GM19438 (cell line): Measurements from ENCODE around the gene BMPR1B.

Source experiments
- ATAC-seq: cut with Tn5 transposase; IDR thresholded peaks from one replicate; pipeline ENCODE4 v1.9.1; 2021; ENCODE audit warnings: low read depth; ENCODE audit not compliant: unreplicated experiment

Gene BMPR1B

DNA sequence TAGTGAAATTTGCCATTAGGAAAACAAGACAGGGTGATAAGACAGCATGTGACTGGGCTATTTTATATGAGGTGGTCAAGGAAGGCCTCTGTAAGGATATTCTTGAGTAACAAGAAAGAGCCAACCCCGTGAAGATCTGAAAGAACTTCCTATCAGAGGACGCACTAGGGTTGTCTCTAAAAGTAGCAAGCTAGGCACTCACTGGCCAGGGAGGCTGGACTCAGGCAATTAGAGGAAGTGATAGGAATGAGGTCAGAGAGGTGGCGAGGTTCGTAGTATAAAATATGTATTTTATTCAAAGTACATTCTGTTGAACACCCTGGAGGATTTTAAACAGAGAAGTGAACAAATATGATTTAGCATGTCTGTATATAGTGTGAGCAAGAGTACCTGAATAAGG is 4.6 kb downstream of the BMPR1B start:
- no peak for ATAC-seq

DNA sequence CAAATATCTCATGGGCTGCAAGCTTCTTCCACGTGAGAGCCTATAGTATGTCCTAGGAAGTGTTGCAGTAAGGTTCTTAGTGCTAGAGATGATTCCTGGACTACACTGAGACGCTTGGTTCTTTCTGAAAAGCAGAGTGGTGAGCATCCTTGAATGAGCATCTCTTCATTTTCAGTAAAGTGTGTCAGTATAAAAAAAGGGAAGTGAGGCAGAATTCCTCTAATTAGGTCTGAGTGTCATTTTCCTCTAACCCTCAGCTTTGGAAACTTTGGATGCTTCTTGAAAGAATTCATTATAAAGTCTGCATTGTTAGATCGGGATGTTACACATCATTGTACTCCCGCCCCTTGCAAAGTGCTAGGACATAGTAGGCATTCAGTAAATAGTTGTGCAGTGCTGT is 5.2 kb downstream of the BMPR1B start:
- ATAC-seq, result no peak

DNA sequence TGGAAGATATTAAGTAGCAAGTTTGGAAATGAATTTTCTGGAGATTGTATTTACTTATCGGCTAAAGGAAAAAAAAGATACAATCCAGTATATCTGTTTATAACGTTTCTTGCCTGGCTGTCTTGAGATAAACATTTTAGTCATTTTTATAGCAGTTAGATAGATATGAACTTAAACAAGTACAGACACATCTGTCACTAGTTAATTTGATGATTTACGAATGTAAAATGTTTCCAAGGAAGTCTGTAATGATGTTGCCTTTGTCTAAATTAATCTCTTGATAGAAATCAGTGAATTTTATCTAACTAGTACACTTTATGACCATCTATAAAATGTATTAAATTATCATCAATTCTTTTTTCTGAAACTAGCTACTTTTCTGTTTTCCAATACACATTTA is 5.7 kb downstream of the BMPR1B start:
- ATAC-seq, result no peak

DNA sequence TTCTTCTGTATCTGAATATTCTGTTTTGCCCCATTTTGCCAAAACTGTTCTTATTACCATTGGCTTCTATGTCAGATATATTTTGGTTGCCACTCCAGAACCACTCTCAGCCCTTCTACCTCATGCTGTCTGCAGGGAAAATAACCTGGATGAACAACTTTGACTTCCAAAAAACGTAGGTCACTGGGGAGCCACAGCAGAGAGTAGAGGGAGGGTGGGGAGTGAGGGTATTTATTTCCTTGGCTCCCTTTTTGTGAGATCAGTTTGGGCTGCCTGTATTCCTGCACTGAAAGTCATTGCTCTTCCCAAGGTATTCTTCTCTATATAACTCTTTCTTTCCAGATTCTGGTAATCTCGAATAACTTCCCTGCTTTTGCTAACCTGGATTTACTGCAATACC is 6.3 kb downstream of the BMPR1B start:
- no peak for ATAC-seq

DNA sequence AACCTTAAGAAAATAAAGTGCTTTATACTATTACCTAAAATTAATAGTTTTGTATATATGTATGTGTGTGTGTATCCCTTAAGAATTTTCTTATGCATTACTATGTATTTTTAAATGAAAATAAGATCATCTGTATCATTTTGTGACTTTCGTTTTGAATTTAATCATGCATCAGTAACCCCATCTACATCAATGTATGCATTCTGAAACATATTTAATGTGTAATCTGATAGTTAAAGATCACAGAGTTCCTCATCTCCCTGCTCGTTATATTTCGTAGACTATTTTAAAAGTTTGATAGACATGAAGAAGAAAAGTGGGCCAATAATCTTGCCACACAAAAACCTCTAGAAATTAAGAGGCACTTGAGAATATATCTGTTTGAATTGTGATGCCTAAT is 7.4 kb downstream of the BMPR1B start:
- ATAC-seq, result no peak

DNA sequence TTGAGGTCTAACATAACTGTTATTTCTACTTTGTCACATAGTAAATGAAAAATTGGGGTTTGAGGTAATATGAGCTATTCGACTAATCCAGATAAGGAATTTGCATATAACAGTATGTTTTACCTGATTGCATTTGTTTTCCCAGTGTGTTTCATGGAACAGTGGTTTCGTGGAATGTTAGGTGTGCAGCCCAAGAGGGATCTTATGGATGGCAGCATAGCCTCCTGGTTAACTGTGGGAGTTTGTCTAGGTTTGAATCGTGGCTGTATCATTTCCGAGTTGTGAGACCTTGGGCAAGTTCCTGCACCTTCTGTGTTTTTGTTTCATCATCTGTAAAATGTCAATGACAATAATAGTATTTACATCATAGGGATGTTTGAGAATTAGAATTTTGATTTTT is 7.9 kb downstream of the BMPR1B start:
- no peak for ATAC-seq

DNA sequence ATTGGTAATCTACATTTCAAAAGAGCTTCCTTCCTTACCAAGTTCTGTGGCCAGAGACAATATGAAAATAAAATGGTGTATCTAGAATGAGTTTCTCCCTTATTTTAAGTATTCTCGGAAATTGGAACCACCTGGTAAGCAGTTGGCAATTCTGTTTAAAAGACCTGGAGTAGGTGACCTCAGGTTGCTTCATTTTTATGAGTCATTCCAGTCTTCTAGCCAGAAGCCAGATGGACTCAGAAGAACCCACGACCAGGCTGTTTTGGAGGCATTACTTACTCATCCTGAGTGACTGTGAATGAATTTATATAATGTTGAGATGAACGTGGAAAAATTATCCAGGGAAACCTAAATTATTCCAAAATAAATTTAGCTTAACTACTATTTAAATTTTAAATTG is 9.1 kb downstream of the BMPR1B start:
- ATAC-seq, result no peak

DNA sequence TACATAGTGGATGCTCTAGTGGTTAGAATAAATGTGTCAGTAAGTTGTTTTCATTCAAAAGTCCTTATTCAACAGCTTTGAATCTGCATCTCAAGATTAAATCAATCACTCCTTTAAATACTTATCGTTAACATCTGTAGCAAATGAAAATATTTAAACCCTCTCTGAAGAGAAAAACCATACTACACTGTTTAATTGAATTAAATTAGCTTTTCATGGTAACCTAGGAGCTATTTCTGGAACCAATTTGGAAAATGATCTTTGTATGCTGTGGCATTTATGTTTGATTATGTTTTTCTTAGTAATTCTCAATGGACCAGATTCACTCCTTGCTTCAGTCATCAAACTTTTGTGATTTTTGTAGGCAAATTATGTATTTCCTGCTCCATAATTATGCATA is 9.7 kb downstream of the BMPR1B start:
- no peak for ATAC-seq

DNA sequence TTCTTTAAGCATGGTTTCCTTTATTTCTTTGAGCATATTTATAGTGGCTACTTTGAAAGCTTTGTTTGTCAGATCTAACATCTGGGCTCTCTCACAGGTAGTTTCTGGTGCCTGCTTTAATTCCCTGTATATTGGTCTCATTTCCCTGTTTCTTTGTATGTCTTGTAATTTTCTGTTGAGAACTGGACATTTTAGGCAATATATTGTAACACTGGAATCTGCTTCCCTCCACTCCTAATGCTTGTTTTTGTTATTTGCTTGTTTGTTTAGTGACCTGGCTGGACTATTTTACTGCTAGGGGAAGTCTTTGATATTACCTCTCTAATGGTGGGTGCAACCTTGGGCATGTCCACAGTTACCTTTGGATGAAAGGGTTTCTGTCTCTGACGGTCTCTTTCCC is 25.0 kb downstream of the BMPR1B start:
- ATAC-seq, result no peak

DNA sequence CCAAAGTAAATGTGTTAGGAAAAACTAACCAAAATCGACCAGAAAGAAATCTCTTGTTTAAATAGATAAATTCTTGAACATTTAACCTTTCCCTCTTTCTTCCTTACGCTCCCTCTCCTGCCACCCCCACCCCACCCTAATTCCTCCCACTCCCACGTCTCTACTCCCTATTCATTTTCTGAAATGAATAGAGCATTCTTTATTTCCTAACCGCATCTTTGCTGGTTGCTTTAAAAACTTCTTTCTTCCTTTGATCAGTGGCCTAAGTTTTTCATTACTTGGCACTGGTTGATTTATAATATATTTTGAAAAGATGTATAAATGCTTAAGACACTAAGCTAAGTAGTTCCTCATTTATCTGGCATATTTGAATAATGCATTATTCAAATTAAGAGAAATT is 33.9 kb downstream of the BMPR1B start:
- ATAC-seq, result no peak

DNA sequence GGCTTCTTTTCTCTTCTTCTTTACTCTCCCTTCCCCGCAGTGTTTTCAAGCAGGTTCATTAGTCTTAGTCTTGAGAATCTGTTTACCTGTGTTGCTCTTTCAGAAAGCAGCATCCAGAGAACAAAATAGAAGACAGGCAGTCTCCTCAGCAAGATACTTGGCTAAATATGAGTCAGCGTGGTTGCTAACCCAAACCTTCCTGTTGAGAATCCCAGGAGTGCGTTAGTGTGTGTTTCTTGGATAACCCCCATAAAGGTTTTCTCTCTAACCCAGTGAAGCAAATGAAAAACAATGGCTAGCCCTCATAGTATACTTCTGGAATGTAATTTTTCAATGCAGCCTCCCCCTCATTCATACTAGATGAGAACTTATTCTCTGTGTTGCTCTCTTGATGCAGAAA is 41.1 kb downstream of the BMPR1B start:
- ATAC-seq, result no peak

DNA sequence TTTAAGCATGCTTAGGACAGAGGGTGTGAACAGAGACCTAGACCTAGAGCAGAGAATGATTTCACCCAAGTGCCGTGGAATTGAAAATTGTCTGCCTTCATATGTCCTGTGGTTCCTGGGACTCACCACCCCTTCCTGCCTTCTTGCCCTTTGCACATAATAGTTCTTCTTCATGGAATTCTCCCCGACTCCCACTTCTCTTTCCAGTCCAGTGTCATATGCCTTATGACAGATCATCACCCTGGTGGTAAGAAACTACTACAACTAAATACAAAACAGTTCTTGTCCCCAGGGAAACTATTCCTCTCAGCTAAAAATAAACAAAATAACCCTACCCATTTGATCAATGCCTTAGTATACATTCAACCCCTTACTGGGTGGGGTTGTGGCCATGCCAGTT is 43.3 kb downstream of the BMPR1B start:
- ATAC-seq, result no peak

DNA sequence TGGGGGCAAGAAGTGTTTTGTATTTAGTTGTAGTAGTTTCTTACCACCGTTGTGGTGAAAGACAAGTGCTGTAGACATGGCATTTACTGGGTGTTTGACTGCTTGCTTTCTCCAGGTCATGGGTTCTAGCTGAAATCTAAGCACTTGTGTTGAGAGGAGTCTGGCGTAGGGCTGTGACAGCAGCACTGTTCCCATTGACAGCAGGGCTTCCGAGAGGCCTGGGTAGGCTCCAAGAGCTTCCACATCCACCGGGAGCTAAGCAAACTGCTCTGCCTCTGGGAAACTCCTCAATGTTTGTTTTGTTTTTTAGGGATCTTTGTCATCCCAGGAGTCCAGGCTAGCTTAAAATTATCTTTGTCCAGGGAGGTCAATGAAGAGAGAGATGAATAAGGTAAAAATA is 44.3 kb downstream of the BMPR1B start:
- ATAC-seq, result no peak

DNA sequence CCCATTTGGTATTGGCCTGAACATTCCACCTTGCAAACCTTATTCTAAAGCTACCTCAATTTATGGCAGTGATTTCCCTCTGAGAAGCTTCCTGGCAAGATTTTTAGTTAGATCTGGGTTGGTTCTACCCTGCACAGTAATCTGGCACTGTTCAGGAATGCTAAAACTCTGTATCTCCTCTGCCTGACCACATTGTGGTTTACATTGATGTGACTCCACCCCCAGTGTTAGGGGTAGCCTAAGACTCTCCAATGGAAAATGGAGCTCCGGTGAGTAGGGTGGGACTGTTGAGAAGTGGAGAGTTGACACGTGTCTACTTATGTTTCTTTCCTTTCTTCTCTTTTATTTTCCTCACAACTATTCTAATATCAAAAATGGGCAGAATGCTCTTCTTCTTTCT is 45.4 kb downstream of the BMPR1B start:
- ATAC-seq, result no peak

DNA sequence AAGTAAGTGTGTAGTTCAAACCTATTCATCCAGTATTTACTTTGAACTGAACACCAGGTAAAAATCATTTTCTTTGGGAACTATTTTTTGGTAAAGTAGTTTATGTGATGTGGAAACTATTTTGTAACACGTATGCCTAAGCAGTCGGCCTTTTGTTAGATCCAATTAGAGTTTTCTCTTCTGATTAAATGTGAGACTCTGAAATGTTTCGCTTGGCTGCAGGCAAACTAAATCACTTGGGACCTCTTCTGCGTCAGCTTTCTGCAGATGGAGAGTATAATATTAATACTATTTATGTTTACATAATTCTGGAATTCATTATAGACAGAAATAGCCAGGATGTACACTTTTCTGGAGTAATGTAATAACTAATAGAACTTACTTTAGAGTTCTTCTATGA is 46.9 kb downstream of the BMPR1B start:
- no peak for ATAC-seq

DNA sequence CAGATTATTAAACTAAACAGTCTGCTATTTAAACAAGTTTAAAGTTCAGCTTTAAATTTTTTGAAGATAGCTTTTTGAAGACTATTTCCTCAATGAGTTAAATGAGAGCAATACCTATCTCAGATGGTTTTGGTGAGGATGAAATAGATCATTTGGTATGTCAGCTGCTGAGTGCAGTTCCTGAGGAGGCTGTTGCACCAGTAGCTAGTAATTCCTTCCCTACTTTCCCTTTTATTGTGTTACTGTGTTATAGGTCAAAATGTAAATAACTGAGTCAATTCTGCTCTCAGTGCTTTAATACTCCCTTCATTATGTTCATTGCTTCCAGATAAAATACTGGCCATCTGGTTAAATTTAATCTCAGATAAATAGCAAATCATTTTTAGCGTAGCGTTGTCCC is 48.6 kb downstream of the BMPR1B start:
- ATAC-seq, result no peak

DNA sequence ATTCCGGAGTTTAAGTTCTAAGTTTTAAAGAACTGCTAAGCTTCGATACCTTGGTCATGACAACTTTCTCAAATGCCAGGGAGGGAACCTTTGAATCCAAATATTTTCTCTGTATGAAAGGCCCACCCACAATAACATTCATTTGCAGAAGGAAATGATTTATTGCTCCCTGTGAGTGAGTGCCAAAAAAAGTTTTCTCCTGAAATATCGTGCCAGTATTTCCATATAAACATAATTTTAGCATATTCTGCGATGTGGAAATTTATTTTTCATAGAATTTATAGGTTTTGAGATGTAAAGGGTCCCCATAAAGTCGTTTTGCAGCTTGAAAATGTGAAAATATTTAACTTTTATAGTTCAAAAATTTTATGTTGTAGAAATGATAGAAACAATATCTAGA is 53.9 kb downstream of the BMPR1B start:
- ATAC-seq, result no peak

DNA sequence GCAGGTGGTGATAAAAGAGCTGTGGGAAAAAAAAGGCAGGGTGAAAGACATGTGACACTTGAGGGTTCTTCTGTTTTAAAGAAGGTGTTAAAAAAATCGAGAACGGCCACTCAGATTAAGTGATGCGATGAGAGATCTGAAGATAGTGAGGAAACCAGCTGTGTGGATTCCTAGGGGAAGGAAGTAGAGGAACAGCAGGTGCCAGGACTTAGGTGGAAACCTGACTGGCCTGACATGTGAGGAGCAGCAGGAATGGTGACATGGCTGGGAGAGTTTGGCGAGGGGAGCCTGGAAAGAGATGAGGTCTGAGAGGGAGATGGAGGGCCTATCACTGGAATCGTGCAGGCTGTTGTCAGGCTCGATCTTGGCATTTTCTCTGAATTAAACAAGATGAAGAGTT is 55.5 kb downstream of the BMPR1B start:
- no peak for ATAC-seq

DNA sequence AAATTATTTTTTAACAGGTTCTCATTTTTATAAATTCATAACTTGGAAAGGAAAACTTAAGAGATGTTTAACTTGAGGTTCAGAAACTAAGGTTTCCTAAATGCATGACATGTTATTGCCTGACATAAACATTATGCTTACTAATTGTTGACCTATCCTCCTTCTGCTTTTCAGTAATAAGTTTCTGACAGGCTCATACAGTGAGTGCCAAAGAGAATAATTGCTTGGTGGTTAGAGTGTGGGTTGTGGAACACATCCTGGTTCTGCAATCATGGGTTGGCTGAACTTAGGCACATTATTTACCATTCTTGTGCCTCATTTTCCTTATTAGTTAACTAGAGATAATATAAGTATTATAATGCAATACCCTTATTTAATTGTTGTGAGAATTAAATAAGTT is 56.5 kb downstream of the BMPR1B start:
- ATAC-seq, result no peak

DNA sequence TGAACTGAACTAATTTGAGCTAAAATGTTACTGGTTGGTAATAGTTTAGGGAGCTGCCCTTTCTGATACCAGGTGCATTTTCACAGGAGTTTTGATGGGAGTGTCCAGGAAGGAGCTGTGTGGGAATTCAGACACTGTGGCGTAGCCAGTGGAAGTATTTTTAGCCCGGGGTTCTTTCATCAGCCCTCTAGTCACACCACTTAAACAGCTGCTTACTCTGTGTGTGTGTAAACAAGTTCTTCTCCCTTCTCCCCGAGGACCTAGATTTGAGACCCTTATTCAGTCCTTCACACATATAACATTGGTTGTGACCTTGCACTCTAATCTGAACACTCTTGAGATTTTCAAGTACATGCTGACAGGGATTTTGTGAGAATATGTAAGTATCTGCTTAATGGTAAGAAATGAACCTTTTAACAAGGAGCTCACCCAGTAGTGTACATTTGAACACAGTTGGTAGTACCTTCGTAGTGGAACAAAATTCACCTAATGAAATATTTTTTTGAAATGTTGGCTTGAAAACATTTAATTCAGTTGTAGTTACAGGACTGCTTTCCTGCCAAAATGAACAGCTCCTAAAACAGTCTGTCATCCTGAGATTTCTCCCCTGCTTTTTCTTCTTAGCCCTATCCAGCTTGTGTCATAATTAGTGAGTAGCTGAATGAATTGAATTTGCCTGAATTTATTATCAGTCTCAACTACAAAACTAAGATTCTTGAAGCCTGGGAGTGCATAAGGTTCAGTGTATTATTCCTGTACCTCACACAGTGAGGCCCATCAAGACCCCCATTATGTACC is 61.8 kb downstream of the BMPR1B start:
- no peak for ATAC-seq

DNA sequence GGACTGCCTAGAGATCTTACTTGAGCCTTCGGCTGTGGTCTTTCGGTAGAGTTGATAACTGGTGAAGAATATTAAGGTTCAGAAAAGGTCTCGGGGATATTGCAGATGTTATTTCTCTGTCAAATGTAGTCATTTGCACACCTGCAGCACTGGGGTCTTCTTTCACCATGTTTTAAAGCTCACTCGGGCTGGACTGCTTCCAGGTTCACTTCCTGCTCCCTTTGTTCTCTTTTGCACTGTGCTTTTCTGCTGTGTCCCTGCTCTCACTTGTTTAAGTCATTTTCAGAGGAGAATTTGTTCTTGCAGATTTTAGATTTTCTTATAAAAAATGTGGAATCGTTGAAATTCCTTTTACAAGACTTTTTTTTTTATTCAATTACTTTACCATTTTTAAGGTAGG is 68.5 kb downstream of the BMPR1B start:
- no peak for ATAC-seq

DNA sequence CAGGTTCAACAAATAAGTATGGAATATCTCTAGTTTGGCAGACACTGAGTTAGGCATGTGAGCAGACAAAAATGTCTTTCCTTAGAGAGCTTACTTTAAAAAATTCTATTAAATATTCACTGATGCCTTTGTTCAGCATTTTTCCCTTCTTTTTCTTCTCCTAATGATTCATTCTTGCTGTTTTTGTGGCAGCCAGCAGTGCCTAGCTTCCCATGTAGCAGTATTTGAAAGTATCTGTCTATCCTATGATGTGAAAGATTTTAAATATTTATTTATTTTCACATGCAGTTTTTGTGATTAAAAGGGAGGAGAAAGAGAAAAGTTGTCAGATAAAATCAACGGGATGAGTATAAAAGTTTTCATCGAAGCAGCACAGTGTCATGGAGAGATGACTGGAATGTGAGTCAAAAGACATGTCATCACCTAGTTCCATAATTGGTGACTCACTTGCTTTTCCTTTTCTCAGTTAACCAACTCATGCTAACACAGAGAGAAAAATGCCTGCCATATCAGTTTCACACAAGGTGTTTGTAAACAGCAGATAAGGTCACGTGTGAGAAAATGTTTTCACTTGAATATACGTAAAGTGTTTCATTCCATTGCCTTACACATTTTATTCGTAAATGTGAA is 69.8 kb downstream of the BMPR1B start:
- no peak for ATAC-seq

DNA sequence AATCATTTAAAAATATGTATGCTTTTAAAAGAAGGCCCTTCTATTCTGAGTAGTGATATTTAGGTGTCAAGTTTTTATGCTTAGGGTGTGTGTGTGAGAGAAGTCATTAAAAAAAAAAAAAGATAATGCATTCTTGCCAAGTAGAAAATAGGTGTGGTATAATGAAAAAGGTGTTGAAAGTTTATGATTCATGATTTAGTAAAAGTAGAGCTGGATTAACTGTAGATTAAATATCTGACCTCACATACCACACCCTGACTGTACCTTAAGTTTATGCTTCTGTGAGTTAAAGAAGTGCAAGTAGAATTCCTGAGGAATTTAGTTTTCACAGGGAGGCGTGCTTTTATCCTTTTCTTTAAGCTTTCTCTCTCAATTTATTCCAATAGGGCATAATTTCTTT is 71.1 kb downstream of the BMPR1B start:
- ATAC-seq, result no peak
